Keratinocyte (primary cell): Measurements from ENCODE around the gene PCDHA4. TPM values are rescaled to one million over a fixed set of nuclear protein-coding genes. Genes with fewer than 3 reads are reported as not detected.
"Not testable (repeated sequence)": the region's sequence is repeated elsewhere in the genome, so short reads cannot be mapped to it uniquely, and the experiment has no call there.

Experiments
- DNase-seq: peaks from one replicate; pipeline ENCODE4 v3.0.0-alpha.2; 2011; ENCODE audit warnings: low read depth, missing footprints, low spot score
- FAIRE-seq: peaks from 2 replicates; lab custom pipeline; 2011; peaks lifted over from hg19 to GRCh38; lab: Jason Lieb, UNC
- H2AFZ ChIP-seq: 2 replicates; pipeline ENCODE4 v1.6.0; 2012; ENCODE audit warnings: low read length, control low read depth, inconsistent platforms; ENCODE audit not compliant: control insufficient read depth
- H3K27ac ChIP-seq: 2 replicates; pipeline ENCODE4 v1.5.1; 2011; ENCODE audit warnings: low read length; ENCODE audit not compliant: control insufficient read depth, insufficient read depth
- H3K27me3 ChIP-seq: 3 replicates; pipeline ENCODE4 v1.6.0; 2011; ENCODE audit warnings: low read length; ENCODE audit not compliant: control insufficient read depth, insufficient read depth; ENCODE audit errors: extremely low read depth
- H3K36me3 ChIP-seq, 2 experiments: 2 replicates in 1 of 2; 3 replicates in 1 of 2; pipeline ENCODE4 v1.5.1; 2011; ENCODE audit warnings: low read length in 2 of 2, mild to moderate bottlenecking in 1 of 2; ENCODE audit not compliant: control insufficient read depth in 2 of 2, insufficient read depth in 2 of 2; ENCODE audit errors: extremely low read depth in 1 of 2
- H3K4me1 ChIP-seq: 3 replicates; pipeline ENCODE4 v1.5.1; 2011; ENCODE audit warnings: low read length; ENCODE audit not compliant: control insufficient read depth, insufficient read depth; ENCODE audit errors: extremely low read depth
- H3K4me2 ChIP-seq: 3 replicates; pipeline ENCODE4 v1.6.0; 2011; ENCODE audit warnings: low read depth, low read length; ENCODE audit not compliant: control insufficient read depth, insufficient read depth; ENCODE audit errors: extremely low read depth
- H3K4me3 ChIP-seq, 3 experiments: fragments of 200-600 bp in 1 of 3; sonication (generic) in 1 of 3; 2 replicates in 2 of 3; 3 replicates in 1 of 3; pipeline ENCODE4 v1.5.1; 2011 to 2016; ENCODE audit warnings: low read length in 3 of 3, mild to moderate bottlenecking in 3 of 3, control low read depth in 2 of 3, inconsistent platforms in 1 of 3, low read depth in 1 of 3, mixed read lengths in 1 of 3, mixed run types in 1 of 3, moderate library complexity in 1 of 3; ENCODE audit not compliant: control insufficient read depth in 2 of 3, insufficient read depth in 2 of 3; ENCODE audit errors: extremely low read depth in 1 of 3
- H3K79me2 ChIP-seq: 2 replicates; pipeline ENCODE4 v1.6.0; 2012; ENCODE audit warnings: low read length; ENCODE audit not compliant: control insufficient read depth, insufficient read depth
- H3K9ac ChIP-seq: 3 replicates; pipeline ENCODE4 v1.6.0; 2011; ENCODE audit warnings: low read length; ENCODE audit not compliant: control insufficient read depth, insufficient read depth; ENCODE audit errors: extremely low read depth
- H3K9me1 ChIP-seq: 3 replicates; pipeline ENCODE4 v1.6.0; 2011; ENCODE audit warnings: low read length; ENCODE audit not compliant: control insufficient read depth, insufficient read depth; ENCODE audit errors: extremely low read depth
- H3K9me3 ChIP-seq: 2 replicates; pipeline ENCODE4 v1.5.1; 2012; ENCODE audit warnings: low read depth, low read length; ENCODE audit not compliant: control insufficient read depth
- H4K20me1 ChIP-seq: 3 replicates; pipeline ENCODE4 v1.6.0; 2011; ENCODE audit warnings: low read length; ENCODE audit not compliant: control insufficient read depth, insufficient read depth; ENCODE audit errors: extremely low read depth
- CTCF ChIP-seq, 3 experiments: IDR thresholded peaks in 1 of 3; conservative IDR thresholded peaks in 1 of 3; optimal IDR thresholded peaks in 1 of 3; 2 replicates in 2 of 3; 3 replicates in 1 of 3; pipeline versions ENCODE3 to v1.5.1; 2011; ENCODE audit warnings: low read length in 3 of 3, mild to moderate bottlenecking in 3 of 3, moderate library complexity in 2 of 3, control low read depth in 1 of 3, inconsistent platforms in 1 of 3; ENCODE audit not compliant: insufficient read depth in 2 of 3; ENCODE audit errors: extremely low read depth in 1 of 3
- EZH2 ChIP-seq: IDR thresholded peaks from one replicate; pipeline ENCODE4 v1.6.1; 2012; ENCODE audit warnings: inconsistent platforms, mild to moderate bottlenecking, low read length, moderate library complexity
- dilution Hi-C: fragments of 300-500 bp; cut with MboI; formaldehyde crosslinking; loops from one replicate; pipeline ENCODE4 v1.7.0; 2020; ENCODE audit warnings: low sequenced_read_pairs; ENCODE audit not compliant: extremely low pct_ligation_motif_present
- polyA plus RNA-seq, 5 experiments: library from polyadenylated mRNA; depleted of rRNA in 3 of 5; stranded (reverse) in 3 of 5; stranded (forward) in 1 of 5; unstranded in 1 of 5; fragments of >200 nt; gene quantifications; 1 replicate in 1 of 5; 2 replicates in 3 of 5; 3 replicates in 1 of 5; pipeline versions ENCODE4 v1.2.1 to v1.2.3, GENCODE V29; 2011 to 2012; ENCODE audit warnings: missing spikeins in 2 of 5, low read depth in 1 of 5, low replicate concordance in 1 of 5

Gene PCDHA4
- polyA plus RNA-seq, 1 donor (not counting 4 experiments of a cell fraction or from before 2014, with no cell fraction given) = 0.01 TPM

GRCh38 chr5:140795259-140795641 lies 11.6 kb upstream of the PCDHA4 start:
- no peaks in the 10 kb centered on the region for H3K27me3 ChIP-seq
- TF ChIP-seq CTCF (optimal IDR thresholded peaks at IDR 0.05 in 1 of 3, IDR thresholded peaks at IDR 0.05 in 1 of 3, conservative IDR thresholded peaks at IDR 0.05 in 1 of 3; ENCODE audit: extremely low read depth in 1 of 3, insufficient read depth in 2 of 3, low read length in 3 of 3) (no peak), EZH2 (no peak)
- DNase-seq (no peak), FAIRE-seq (no peak)
- dilution Hi-C loops = no loop called here
- no peaks in the 10 kb centered on the region for H4K20me1 ChIP-seq
- no peak overlapping the region for H3K4me3 ChIP-seq
- no peak overlapping the region for H2AFZ ChIP-seq
- H3K79me2 ChIP-seq = no peaks in the 10 kb centered on the region
- no peaks in the 10 kb centered on the region for H3K4me1 ChIP-seq
- no peaks in the 10 kb centered on the region for H3K36me3 ChIP-seq
- H3K9me1 ChIP-seq = no peaks in the 10 kb centered on the region
- no peak overlapping the region for H3K4me2 ChIP-seq
- H3K9me3 ChIP-seq = peaks cover 12% of the 10 kb centered on the region
- no peak overlapping the region for H3K27ac ChIP-seq
- no peak overlapping the region for H3K9ac ChIP-seq

GRCh38 chr5:140796072-140796717 lies 10.7 kb upstream of the PCDHA4 start:
- H3K4me2 ChIP-seq, H3K4me1 ChIP-seq, DNase-seq, H3K9me1 ChIP-seq, H2AFZ ChIP-seq, H3K27ac ChIP-seq, H3K36me3 ChIP-seq, H4K20me1 ChIP-seq, H3K79me2 ChIP-seq, H3K4me3 ChIP-seq, FAIRE-seq, H3K27me3 ChIP-seq, dilution Hi-C loops, H3K9ac ChIP-seq: not testable (repeated sequence)
- H3K9me3 ChIP-seq = peaks cover 12% of the 10 kb centered on the region

- TF ChIP-seq CTCF (optimal IDR thresholded peaks at IDR 0.05 in 1 of 3, IDR thresholded peaks at IDR 0.05 in 1 of 3, conservative IDR thresholded peaks at IDR 0.05 in 1 of 3; ENCODE audit: extremely low read depth in 1 of 3, insufficient read depth in 2 of 3, low read length in 3 of 3) (no peak), EZH2 (no peak)
- DNase-seq = no peak
- no peak overlapping the region for H3K4me2 ChIP-seq
- H3K9me1 ChIP-seq = no peaks in the 10 kb centered on the region
- H3K27me3 ChIP-seq = no peaks in the 10 kb centered on the region
- H3K27ac ChIP-seq = no peak overlapping the region
- no peak overlapping the region for H2AFZ ChIP-seq
- H3K79me2 ChIP-seq = no peaks in the 10 kb centered on the region
- H3K4me3 ChIP-seq = no peak overlapping the region
- no peak for FAIRE-seq
- no peaks in the 10 kb centered on the region for H3K4me1 ChIP-seq
- dilution Hi-C loops = no loop called here
- H3K9ac ChIP-seq = no peak overlapping the region
- no peaks in the 10 kb centered on the region for H4K20me1 ChIP-seq
- H3K36me3 ChIP-seq = no peaks in the 10 kb centered on the region
- peaks cover 12% of the 10 kb centered on the region for H3K9me3 ChIP-seq
Measured at GRCh38 chr5:140796718-140797095, 10.2 kb upstream of the PCDHA4 start.
